D721Med (cell line): ENCODE results near the gene ADGRB3.
"Not testable (repeated sequence)": the region's sequence is repeated elsewhere in the genome, so short reads cannot be mapped to it uniquely, and the experiment has no call there.

ENCODE experiments used
- DNase-seq: peaks from one replicate; pipeline ENCODE4 v3.0.0; 2011; ENCODE audit warnings: low spot score; ENCODE audit not compliant: insufficient read length
- FAIRE-seq: peaks from 2 replicates; lab custom pipeline; 2011; peaks lifted over from hg19 to GRCh38; lab: Jason Lieb, UNC
- TF ChIP-seq, protein P1 (sequence below): IDR thresholded peaks from 2 replicates; pipeline ENCODE4 v1.5.1; 2012; ENCODE audit warnings: mild to moderate bottlenecking, control low read depth; ENCODE audit not compliant: insufficient read depth; ENCODE audit errors: missing control alignments

Gene ADGRB3

DNA sequence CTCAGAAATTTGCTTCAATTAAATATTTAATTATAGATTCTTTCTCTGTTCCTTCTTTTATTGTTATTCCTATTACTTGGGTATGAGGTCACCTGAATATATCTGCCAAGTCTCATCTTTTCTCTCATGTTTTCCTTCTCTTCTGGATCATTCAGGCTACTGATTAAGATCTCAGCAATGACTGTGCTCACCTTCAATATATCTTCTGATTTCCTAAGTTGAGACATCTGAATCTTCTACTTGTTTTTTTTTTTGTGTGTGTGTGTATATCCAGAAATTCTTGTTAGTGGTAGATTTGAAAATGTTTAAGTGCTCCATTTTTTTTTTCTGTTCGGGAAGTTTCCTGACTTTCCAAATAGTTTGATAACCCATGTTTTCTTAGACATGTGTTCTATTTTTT lies 108.0 kb downstream of the ADGRB3 start:
- TF ChIP-seq, protein P1, sequence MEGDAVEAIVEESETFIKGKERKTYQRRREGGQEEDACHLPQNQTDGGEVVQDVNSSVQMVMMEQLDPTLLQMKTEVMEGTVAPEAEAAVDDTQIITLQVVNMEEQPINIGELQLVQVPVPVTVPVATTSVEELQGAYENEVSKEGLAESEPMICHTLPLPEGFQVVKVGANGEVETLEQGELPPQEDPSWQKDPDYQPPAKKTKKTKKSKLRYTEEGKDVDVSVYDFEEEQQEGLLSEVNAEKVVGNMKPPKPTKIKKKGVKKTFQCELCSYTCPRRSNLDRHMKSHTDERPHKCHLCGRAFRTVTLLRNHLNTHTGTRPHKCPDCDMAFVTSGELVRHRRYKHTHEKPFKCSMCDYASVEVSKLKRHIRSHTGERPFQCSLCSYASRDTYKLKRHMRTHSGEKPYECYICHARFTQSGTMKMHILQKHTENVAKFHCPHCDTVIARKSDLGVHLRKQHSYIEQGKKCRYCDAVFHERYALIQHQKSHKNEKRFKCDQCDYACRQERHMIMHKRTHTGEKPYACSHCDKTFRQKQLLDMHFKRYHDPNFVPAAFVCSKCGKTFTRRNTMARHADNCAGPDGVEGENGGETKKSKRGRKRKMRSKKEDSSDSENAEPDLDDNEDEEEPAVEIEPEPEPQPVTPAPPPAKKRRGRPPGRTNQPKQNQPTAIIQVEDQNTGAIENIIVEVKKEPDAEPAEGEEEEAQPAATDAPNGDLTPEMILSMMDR, result no peak
- no peak for FAIRE-seq
- DNase-seq, result no peak

DNA sequence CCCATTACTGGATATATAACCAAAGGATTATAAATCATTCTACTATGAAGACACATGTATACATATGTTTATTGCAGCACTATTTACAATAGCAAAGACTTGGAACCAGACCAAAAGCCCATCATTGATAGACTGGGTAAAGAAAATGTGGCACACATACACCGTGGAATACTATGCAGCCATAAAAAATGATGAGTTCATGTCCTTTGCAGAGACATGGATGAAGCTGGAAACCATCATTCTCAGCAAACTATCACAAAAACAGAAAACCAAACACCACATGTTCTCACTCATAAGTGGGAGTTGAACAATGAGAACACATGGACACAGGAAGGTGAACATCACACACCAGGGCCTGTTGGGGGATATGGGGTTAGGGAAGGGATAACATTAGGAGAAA lies 109.3 kb downstream of the ADGRB3 start:
- not testable (repeated sequence) for FAIRE-seq, DNase-seq

DNA sequence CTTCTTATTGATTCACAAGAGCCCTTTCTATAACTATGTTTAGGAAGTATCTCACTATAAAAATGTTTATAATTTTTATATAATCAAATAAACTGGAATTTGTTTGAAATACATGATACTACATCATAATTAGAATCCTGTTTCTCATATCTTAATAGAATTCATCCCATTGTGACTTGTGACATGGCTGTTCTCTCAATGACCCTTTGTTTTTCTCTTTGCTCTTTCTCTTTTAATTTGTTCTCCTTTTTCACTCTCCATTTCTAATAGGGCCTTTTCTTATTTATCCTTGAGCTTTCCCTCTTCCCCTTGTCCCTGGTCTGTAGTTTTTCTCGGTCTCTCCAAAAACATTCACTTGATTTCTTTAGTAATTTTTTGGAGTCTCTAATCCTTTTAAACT lies 111.3 kb downstream of the ADGRB3 start:
- TF ChIP-seq, protein P1, result no peak
- DNase-seq (no peak), FAIRE-seq (no peak)

DNA sequence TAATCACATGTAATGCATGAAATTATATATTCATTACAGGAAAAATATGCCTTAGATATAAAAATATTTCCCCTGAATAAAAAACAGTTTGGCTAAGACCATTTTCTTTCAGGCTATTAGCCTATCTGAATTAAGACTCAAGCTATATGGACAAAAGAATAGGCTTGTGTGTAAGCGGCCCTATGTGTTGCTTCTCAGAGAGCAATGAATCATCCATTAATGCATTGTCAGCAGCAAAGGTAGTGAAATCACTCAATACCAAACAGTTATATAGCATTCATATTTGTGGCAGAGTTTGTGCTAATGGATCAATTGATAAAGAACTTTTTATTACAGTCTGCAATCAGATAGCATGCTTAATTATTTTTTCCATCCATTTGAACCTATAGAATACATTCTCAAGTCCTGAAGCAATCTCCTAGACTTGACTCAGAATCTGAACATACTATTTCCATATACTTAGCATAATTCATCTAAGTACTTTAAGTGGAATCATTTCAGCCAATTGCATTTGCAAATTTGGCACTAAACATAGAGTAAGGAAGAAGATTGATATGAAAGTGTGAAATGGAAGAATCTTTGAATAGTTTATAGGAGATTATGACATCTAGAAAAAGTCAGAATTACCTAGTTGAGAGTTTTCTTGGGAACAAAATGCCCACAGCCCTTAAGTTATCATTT lies 112.2 kb downstream of the ADGRB3 start:
- DNase-seq (no peak), FAIRE-seq (no peak)
- TF ChIP-seq, protein P1, result no peak

DNA sequence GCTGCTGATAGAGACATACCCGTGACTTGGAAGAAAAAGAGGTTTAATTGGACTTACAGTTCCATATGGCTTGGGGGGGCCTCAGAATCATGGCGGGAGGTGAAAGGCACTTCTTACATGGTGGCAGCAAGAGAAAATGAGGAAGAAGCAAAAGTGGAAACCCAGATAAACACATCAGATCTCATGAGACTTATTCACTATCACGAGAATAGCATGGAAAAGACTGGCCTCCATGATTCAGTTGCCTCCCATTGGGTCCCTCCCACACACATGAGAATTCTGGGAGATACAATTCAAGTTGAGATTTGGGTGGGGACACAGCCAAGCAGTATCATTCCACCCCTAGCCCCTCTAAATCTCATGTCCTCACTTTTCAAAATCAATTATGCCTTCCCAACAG lies 112.8 kb downstream of the ADGRB3 start:
- not testable (repeated sequence) for FAIRE-seq, DNase-seq

DNA sequence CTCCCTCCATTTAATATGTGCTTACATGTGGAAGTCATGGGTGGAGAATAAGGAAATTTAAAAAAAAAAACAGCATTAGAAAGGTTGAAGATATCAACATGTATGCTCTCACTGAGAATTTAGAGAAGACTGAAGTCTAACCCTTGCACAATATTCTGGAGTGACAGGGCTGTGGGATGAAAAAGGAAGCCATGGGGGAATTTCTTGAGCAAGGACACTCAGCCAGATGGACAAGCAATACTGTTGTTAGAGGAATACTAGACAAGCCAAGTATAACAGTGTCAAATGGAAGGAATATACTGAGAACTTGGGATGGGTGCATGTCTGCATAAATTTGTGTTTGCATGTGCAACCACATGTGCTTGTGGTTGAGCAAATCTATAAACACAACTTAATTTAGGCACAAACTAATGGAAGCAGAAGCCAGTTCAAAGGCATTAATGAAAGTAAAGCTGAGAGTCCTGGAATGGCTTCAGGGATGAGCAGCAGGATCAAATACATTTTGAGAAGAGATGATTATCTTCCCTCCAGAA lies 119.7 kb downstream of the ADGRB3 start:
- TF ChIP-seq, protein P1, result no peak
- DNase-seq (no peak), FAIRE-seq (no peak)

DNA sequence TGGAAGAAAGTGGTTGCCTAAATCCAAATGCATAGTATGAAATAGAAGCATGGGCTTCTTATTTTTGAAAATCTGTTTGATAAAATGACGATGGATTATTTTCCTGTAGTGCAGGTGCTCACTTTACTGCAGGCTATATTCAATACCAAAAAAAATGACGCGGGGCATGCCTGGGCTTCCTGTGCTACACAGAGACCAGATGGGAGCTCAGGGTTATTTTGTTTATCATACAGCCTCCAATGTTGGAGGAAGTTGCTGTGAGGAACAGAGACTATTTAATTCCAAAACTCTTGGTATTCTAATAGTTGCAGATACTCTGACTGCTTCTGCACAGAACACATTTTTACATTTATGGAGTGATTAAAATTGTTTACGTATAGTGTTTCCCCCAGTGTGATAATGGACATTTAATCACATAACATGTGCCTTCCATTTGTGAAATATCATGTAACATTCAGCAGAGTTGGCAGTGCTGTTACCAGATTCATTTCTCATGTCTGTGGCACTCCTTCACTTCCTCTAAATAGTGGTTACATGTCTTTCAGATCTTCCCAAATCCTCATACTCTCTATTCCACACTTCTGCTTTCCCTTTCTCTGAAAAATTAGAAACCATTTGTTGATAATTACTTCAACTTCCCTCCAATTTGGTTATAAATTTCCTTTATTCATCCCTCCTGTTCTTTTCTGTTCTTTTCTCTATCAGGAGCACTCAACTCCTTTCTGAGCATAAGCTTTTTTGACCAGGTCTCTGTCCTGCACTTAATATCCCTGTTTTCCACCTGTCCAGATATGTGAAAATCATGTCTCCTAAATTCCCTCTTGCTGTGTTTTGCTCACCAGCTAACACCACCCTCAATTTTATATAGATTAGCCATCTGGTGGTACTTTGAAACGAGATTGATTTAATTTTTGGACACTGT lies 121.6 kb downstream of the ADGRB3 start:
- DNase-seq, result no peak
- TF ChIP-seq, protein P1, result no peak

DNA sequence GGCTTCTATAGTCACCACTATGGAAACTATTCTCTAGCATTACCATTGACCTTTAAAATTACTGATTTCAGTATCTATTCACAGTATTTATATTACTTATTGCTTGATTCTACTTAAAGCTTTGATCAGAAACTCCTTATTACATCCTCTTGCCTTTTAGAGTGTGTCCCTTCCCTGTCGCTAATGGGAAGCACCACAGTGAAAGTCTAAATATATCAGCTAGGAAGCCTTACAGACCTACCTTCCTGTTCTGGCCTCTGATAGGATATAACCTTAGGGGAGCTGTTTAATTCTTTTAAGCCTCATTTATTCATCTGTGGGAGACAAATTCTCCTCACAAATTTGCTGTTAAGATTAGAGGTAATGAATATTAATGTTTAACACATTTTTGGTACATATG lies 122.7 kb downstream of the ADGRB3 start:
- FAIRE-seq (no peak), DNase-seq (no peak)
- TF ChIP-seq, protein P1, result no peak

More for the DNA sequence above, 121.6 kb downstream of the ADGRB3 start:
- no peak for FAIRE-seq
